Right lung (tissue), 5 donors: Measurements from ENCODE around the gene MBOAT7. TPM values are rescaled to one million over a fixed set of nuclear protein-coding genes. Genes with fewer than 3 reads are reported as not detected.
A peak's percentile ranks its signal among the peaks of the same experiment; 100 is the strongest.
"Not testable (repeated sequence)": the region's sequence is repeated elsewhere in the genome, so short reads cannot be mapped to it uniquely, and the experiment has no call there.

Source experiments
- DNase-seq, 2 donors: peaks; one replicate each; pipeline ENCODE4 v3.0.0-alpha.2; 2013
- polyA plus RNA-seq, 5 donors: library from polyadenylated mRNA; unstranded; fragments of 120-200 nt; gene quantifications; one replicate each; pipeline versions ENCODE4 v1.2.1 to v1.2.3, GENCODE V29; 2013; ENCODE audit warnings: inconsistent platforms in 1 of 5, low replicate concordance in 1 of 5; ENCODE audit not compliant: insufficient read length in 5 of 5, insufficient read depth in 1 of 5

MBOAT7 gene
- polyA plus RNA-seq, 5 donors: 44.0 to 69.4 (median 54.5) TPM

GRCh38 chr19:54191011-54191810, 1.8 kb upstream of the MBOAT7 start, which contains the start of gene TSEN34:
TSEN34 (plus strand) TSS chr19:54191308; CDS start chr19:54191365, 57 bp downstream.
- peak; percentile 94 to 95 for DNase-seq

GRCh38 chr19:54190503-54191010, 1.2 kb upstream of the MBOAT7 start:
- peak; percentile 100 for DNase-seq

- peak; percentile 100 for DNase-seq
These were observed 539 bp upstream of the MBOAT7 start for GRCh38 chr19:54189735-54190502.

- no peak for DNase-seq
These were observed 1.0 kb downstream of the MBOAT7 start for GRCh38 chr19:54188215-54188871.

GRCh38 chr19:54186934-54187381, 2.4 kb downstream of the MBOAT7 start:
- no peak for DNase-seq

- DNase-seq: no peak
These were observed 3.0 kb downstream of the MBOAT7 start for GRCh38 chr19:54186351-54186750.

GRCh38 chr19:54183431-54183830, 5.9 kb downstream of the MBOAT7 start:
- no peak for DNase-seq

GRCh38 chr19:54181894-54182293, 7.5 kb downstream of the MBOAT7 start:
- DNase-seq: not testable (repeated sequence)

GRCh38 chr19:54180691-54181091, 8.7 kb downstream of the MBOAT7 start:
- DNase-seq: no peak

- no peak for DNase-seq
These were observed 9.4 kb downstream of the MBOAT7 start for GRCh38 chr19:54179921-54180461.

GRCh38 chr19:54179262-54179852, 10.0 kb downstream of the MBOAT7 start:
- DNase-seq: no peak

GRCh38 chr19:54178581-54179261, 10.7 kb downstream of the MBOAT7 start:
- DNase-seq: no peak

- no peak for DNase-seq
These were observed 15.2 kb downstream of the MBOAT7 start for GRCh38 chr19:54173951-54174834.

GRCh38 chr19:54173359-54173699, 16.1 kb downstream of the MBOAT7 start:
- no peak for DNase-seq

GRCh38 chr19:54172471-54173358, 16.7 kb downstream of the MBOAT7 start, which contains the start of gene TMC4:
TMC4 (minus strand) TSS chr19:54173160; CDS start chr19:54173117, 43 bp downstream.
- DNase-seq: peak in 1 of 2 donors; percentile 38

- DNase-seq: not testable (repeated sequence)
These were observed 17.5 kb downstream of the MBOAT7 start for GRCh38 chr19:54171736-54172431.

- no peak for DNase-seq
These were observed 20.1 kb downstream of the MBOAT7 start for GRCh38 chr19:54169149-54169740.
